Activated CD8-positive, alpha-beta memory T cell treated with anti-CD3 and anti-CD28 coated beads for 24 hours (primary cell): ENCODE results near the gene ASB1.
A peak's percentile ranks its signal among the peaks of the same experiment; 100 is the strongest.

Source experiments
- DNase-seq: peaks from one replicate; pipeline ENCODE4 v3.0.0-alpha.2; 2020

Gene ASB1

GRCh38 chr2:238426568-238427434, at the start of gene ASB1:
Gene ASB1 (plus strand): TSS chr2:238426927. CDS start chr2:238427071, 144 bp downstream.
- DNase-seq: peak; percentile 98

- DNase-seq: no peak
Measured at GRCh38 chr2:238378230-238379095, 48.3 kb upstream of the ASB1 start.

GRCh38 chr2:238379096-238379810, 47.5 kb upstream of the ASB1 start:
- peak; percentile 65 for DNase-seq

- no peak for DNase-seq
Measured at GRCh38 chr2:238380336-238380735, 46.4 kb upstream of the ASB1 start.

GRCh38 chr2:238380785-238381184, 45.9 kb upstream of the ASB1 start:
- no peak for DNase-seq

GRCh38 chr2:238381341-238382115, 45.2 kb upstream of the ASB1 start:
- DNase-seq: no peak

- no peak for DNase-seq
Measured at GRCh38 chr2:238382381-238382781, 44.3 kb upstream of the ASB1 start.

GRCh38 chr2:238383135-238383534, 43.6 kb upstream of the ASB1 start:
- DNase-seq: no peak

GRCh38 chr2:238383743-238384380, 42.9 kb upstream of the ASB1 start:
- DNase-seq: no peak

- no peak for DNase-seq
Measured at GRCh38 chr2:238387332-238387731, 39.4 kb upstream of the ASB1 start.

- no peak for DNase-seq
Measured at GRCh38 chr2:238388794-238389193, 37.9 kb upstream of the ASB1 start.

GRCh38 chr2:238389988-238390589, 36.6 kb upstream of the ASB1 start:
- no peak for DNase-seq

GRCh38 chr2:238391042-238391689, 35.6 kb upstream of the ASB1 start:
- DNase-seq: no peak

GRCh38 chr2:238396663-238397062, 30.1 kb upstream of the ASB1 start:
- no peak for DNase-seq

- DNase-seq: no peak
Measured at GRCh38 chr2:238397356-238397755, 29.4 kb upstream of the ASB1 start.

- no peak for DNase-seq
Measured at GRCh38 chr2:238398577-238398976, 28.1 kb upstream of the ASB1 start.

- DNase-seq: no peak
Measured at GRCh38 chr2:238399094-238399493, 27.6 kb upstream of the ASB1 start.

- no peak for DNase-seq
Measured at GRCh38 chr2:238401551-238401950, 25.2 kb upstream of the ASB1 start.

- no peak for DNase-seq
Measured at GRCh38 chr2:238403632-238404405, 22.9 kb upstream of the ASB1 start.
